Fibroblast of mammary gland (primary cell): Measurements from ENCODE around the gene NXPE3.

Experiments used
- DNase-seq: peaks from one replicate; pipeline ENCODE4 v3.0.0-alpha.2; 2010; ENCODE audit warnings: low read depth
- H3K4me3 ChIP-seq: 2 replicates; pipeline ENCODE4 v1.5.1; 2011; ENCODE audit warnings: low read depth, mild to moderate bottlenecking, low read length, moderate library complexity; ENCODE audit not compliant: control insufficient read depth
- CTCF ChIP-seq: conservative IDR thresholded peaks from 2 replicates; pipeline ENCODE4 v1.5.1; 2011; ENCODE audit warnings: low read depth, low read length, inconsistent platforms; ENCODE audit not compliant: control insufficient read depth, insufficient read depth

Gene NXPE3

GRCh38 chr3:101784855-101785613 lies 6.0 kb downstream of the NXPE3 start:
- H3K4me3 ChIP-seq, result no peak overlapping the region
- no peak for DNase-seq
- no peak for TF ChIP-seq CTCF

GRCh38 chr3:101791778-101792177 lies 12.8 kb downstream of the NXPE3 start:
- H3K4me3 ChIP-seq, result no peak overlapping the region
- no peak for DNase-seq
- TF ChIP-seq CTCF, result no peak

- no peak for TF ChIP-seq CTCF
- DNase-seq, result peak; percentile 3
- H3K4me3 ChIP-seq, result no peak overlapping the region
These were observed 17.2 kb downstream of the NXPE3 start for GRCh38 chr3:101796077-101796680.

GRCh38 chr3:101801174-101801573 lies 22.2 kb downstream of the NXPE3 start:
- DNase-seq, result no peak
- TF ChIP-seq CTCF, result no peak
- H3K4me3 ChIP-seq, result no peak overlapping the region

- no peak overlapping the region for H3K4me3 ChIP-seq
- DNase-seq, result no peak
- no peak for TF ChIP-seq CTCF
These were observed 23.2 kb downstream of the NXPE3 start for GRCh38 chr3:101802179-101802578.

GRCh38 chr3:101803173-101803782 lies 24.3 kb downstream of the NXPE3 start:
- H3K4me3 ChIP-seq, result no peak overlapping the region
- DNase-seq, result peak; percentile 82

More at GRCh38 chr3:101803173-101803782, 24.3 kb downstream of the NXPE3 start:
- peak; percentile 92 for TF ChIP-seq CTCF
